Erythroblast (primary cell): Measurements from ENCODE around the gene CCDC80.

ENCODE experiments used
- GATA1 ChIP-seq: IDR thresholded peaks from 2 replicates; pipeline ENCODE4 v1.6.1; 2011; ENCODE audit warnings: low read depth, mild to moderate bottlenecking, control low read depth, low read length, moderate library complexity
- POLR2A ChIP-seq: IDR thresholded peaks from 2 replicates; pipeline ENCODE4 v1.6.1; 2011; ENCODE audit warnings: mild to moderate bottlenecking, low read length

DNA sequence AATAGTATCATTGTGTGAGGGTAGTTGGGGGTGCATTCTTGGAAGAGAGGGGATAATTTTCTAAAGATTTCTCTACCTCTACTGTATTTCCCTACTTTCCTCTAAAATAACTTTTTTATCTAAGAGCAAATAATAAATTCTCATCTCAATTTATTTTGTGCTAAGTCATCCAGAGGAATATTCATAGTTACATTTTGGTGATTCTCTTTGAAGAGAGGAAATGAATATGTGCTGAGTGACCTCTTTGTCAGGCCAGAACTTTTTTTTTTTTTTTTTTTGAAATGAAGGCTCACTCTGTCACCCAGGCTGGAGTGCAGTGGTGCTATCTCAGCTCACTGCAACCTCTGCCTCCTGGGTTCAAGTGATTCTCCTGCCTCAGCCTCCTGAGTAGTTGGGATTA is 15.1 kb upstream of the CCDC80 start:
- TF ChIP-seq POLR2A (no peak), GATA1 (no peak)
